Measurements from ENCODE around the gene KRTAP10-4. TPM values are rescaled to one million over a fixed set of nuclear protein-coding genes. Genes with fewer than 3 reads are reported as not detected.

Gene KRTAP10-4
- total and polyA plus RNA-seq, 12 donors: not detected

GRCh38 chr21:44542716-44543115 lies 30.8 kb upstream of the KRTAP10-4 start:
- Histone ChIP-seq H3K27ac (no peak overlapping the region), H3K36me3 (replicated peaks in 1 of 2) (no peaks in the 10 kb centered on the region), H3K9me3 (replicated peaks in 1 of 3) (peaks cover 0 to 8% (median 0%) of the 10 kb centered on the region in 3 donors), H3K4me3 (no peak overlapping the region), H3K4me1 (replicated peaks in 1 of 2) (no peaks in the 10 kb centered on the region), H3K27me3 (no peaks in the 10 kb centered on the region)
- WGBS, 4 donors: 76 to 95% (median 78%) methylated on average over 1 of the region's 1 CpG
- TF ChIP-seq CTCF (IDR thresholded peaks at IDR 0.05) (no peak), POLR2A (IDR thresholded peaks at IDR 0.05) (no peak)
- no peak for DNase-seq
- intact Hi-C loops (cut with DNase I): no loop called here

- intact Hi-C loops (cut with DNase I): no loop called here
- no peak for DNase-seq
- Histone ChIP-seq H3K27ac (no peak overlapping the region), H3K9me3 (replicated peaks in 1 of 3) (peaks cover 0 to 8% (median 0%) of the 10 kb centered on the region in 3 donors), H3K36me3 (replicated peaks in 1 of 2) (no peaks in the 10 kb centered on the region), H3K27me3 (peaks cover 4% of the 10 kb centered on the region), H3K4me1 (replicated peaks in 1 of 2) (no peaks in the 10 kb centered on the region), H3K4me3 (no peak overlapping the region)
- TF ChIP-seq CTCF (IDR thresholded peaks at IDR 0.05) (no peak), POLR2A (IDR thresholded peaks at IDR 0.05) (no peak)
- WGBS, 4 donors: 71 to 76% (median 73%) methylated on average over 3 of the region's 3 CpGs
Measured at GRCh38 chr21:44544566-44544965, 29.0 kb upstream of the KRTAP10-4 start.

- WGBS, 4 donors: 44 to 51% (median 45%) methylated on average over 5 of the region's 5 CpGs
- Histone ChIP-seq H3K27me3 (peaks cover 7% of the 10 kb centered on the region), H3K4me1 (replicated peaks in 1 of 2) (no peaks in the 10 kb centered on the region), H3K9me3 (replicated peaks in 1 of 3) (peaks cover 0 to 8% (median 0%) of the 10 kb centered on the region in 3 donors), H3K27ac (no peak overlapping the region), H3K4me3 (no peak overlapping the region), H3K36me3 (replicated peaks in 1 of 2) (no peaks in the 10 kb centered on the region)
- intact Hi-C loops (cut with DNase I): no loop called here
- DNase-seq: peak in 1 of 7 donors; percentile 41
- TF ChIP-seq POLR2A (IDR thresholded peaks at IDR 0.05) (no peak), CTCF (IDR thresholded peaks at IDR 0.05) (no peak)
Measured at GRCh38 chr21:44547656-44548331, 25.7 kb upstream of the KRTAP10-4 start.

GRCh38 chr21:44548381-44548780 lies 25.1 kb upstream of the KRTAP10-4 start:
- TF ChIP-seq CTCF (IDR thresholded peaks at IDR 0.05): no peak
- no peak for TF ChIP-seq POLR2A (IDR thresholded peaks at IDR 0.05)
- peaks cover 0 to 8% (median 0%) of the 10 kb centered on the region in 3 donors for H3K9me3 ChIP-seq (replicated peaks in 1 of 3)
- peaks cover 7% of the 10 kb centered on the region for H3K27me3 ChIP-seq
- 60 to 70% (median 65%) methylated on average over 13 of the region's 13 CpGs for WGBS, 4 donors
- H3K4me3 ChIP-seq: no peak overlapping the region
- H3K36me3 ChIP-seq (replicated peaks in 1 of 2): no peaks in the 10 kb centered on the region
- intact Hi-C loops (cut with DNase I): no loop called here
- H3K4me1 ChIP-seq (replicated peaks in 1 of 2): no peaks in the 10 kb centered on the region
- peak in 1 of 7 donors; percentile 30 for DNase-seq
- no peak overlapping the region for H3K27ac ChIP-seq
